Measurements from ENCODE around the gene ARL8B. TPM values are rescaled to one million over a fixed set of nuclear protein-coding genes. Genes with fewer than 3 reads are reported as not detected.

Gene ARL8B
- total RNA-seq, 1 experiment from 2014 or later, result 29.0 TPM

DNA sequence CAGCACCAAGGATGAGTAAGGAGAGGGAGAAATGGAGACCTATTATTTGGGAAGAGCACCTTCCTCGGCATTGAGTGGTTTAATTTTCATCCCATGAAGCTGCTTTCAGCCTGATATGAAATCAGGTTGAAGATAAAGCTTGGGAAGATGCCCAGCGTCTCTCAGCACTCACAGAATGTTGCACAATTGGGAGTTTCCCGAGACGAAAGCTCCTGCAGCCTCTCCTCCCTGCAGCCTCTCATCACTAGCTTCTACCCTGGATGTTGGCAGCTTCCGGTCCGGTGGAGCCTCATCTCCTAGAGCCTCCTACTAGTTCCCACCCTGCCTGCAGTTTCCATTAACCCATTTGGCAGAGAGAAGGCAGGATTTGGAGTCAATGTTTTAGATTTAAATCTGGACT is 105.7 kb downstream of the ARL8B start:
- Mint-ChIP-seq H3K27ac (no peak overlapping the region), H3K27me3 (ENCODE audit: low read depth) (peaks cover 3% of the 10 kb centered on the region), H3K36me3 (ENCODE audit: insufficient read depth in 1 of 3, low read depth in 3 of 3) (no peaks in the 10 kb centered on the region), H3K4me3 (no peak overlapping the region), H3K4me1 (peaks cover 5 to 10% of the 10 kb centered on the region in 2 experiments), H3K9me3 (no peaks in the 10 kb centered on the region)
- Histone ChIP-seq H2BK20ac (ENCODE audit: low read depth, low read length, poor library complexity, severe bottlenecking) (no peak overlapping the region), H2BK15ac (ENCODE audit: low read depth, low read length) (no peak overlapping the region), H3K4me2 (ENCODE audit: insufficient read depth, insufficient read length, low read length) (no peak overlapping the region), H3K23ac (ENCODE audit: insufficient read length, low read depth, low read length) (no peak overlapping the region), H4K20me1 (ENCODE audit: control insufficient read depth, insufficient read depth, insufficient read length) (no peaks in the 10 kb centered on the region), H3K9ac (ENCODE audit: extremely low read depth, insufficient read length, low read length) (no peak overlapping the region), H3K79me2 (ENCODE audit: insufficient read depth, low read length) (no peaks in the 10 kb centered on the region), H3K4ac (ENCODE audit: low read depth, low read length) (no peak overlapping the region), H2AK5ac (ENCODE audit: insufficient read length, low read length) (no peak overlapping the region), H3K27me3 (ENCODE audit: insufficient read depth, low read length) (no peaks in the 10 kb centered on the region), H3K14ac (ENCODE audit: insufficient read depth, low read length) (no peak overlapping the region), H2BK120ac (ENCODE audit: low read depth, low read length, poor library complexity, severe bottlenecking) (no peak overlapping the region), H3K79me1 (ENCODE audit: insufficient read depth, low read depth, low read length, poor library complexity, severe bottlenecking) (no peaks in the 10 kb centered on the region), H3T11ph (ENCODE audit: low read length) (no peak overlapping the region), H4K5ac (ENCODE audit: insufficient read length, low read depth, low read length) (no peak overlapping the region), H2BK12ac (ENCODE audit: insufficient read length, low read depth, low read length) (no peak overlapping the region), H4K8ac (replicated peaks; ENCODE audit: insufficient read length, low read depth, low read length) (no peak overlapping the region), H3K9me3 (ENCODE audit: control insufficient read depth, low read depth, low read length) (no peaks in the 10 kb centered on the region), H3K27ac (ENCODE audit: insufficient read length, low read depth, low read length) (no peak overlapping the region), H2AFZ (ENCODE audit: low read length) (no peak overlapping the region), H3K23me2 (ENCODE audit: insufficient read length, low read depth, low read length, poor library complexity, severe bottlenecking) (no peaks in the 10 kb centered on the region), H3K56ac (ENCODE audit: insufficient read length, low read depth, low read length) (no peak overlapping the region), H3K4me1 (ENCODE audit: insufficient read depth, low read length) (no peaks in the 10 kb centered on the region; the same call in 1 of the 2 replicates), H2BK5ac (ENCODE audit: insufficient read length, low read length) (no peak overlapping the region), H4K91ac (ENCODE audit: insufficient read length, low read depth, low read length) (no peak overlapping the region), H3K18ac (ENCODE audit: insufficient read length, low read depth, low read length) (no peak overlapping the region)
- no CpG with 5 or more reads among the region's 6 CpGs for WGBS (ENCODE audit: extremely low coverage, insufficient read length, low lambda C conversion rate)
- DNase-seq, result no peak
- TF ChIP-seq, protein P1, sequence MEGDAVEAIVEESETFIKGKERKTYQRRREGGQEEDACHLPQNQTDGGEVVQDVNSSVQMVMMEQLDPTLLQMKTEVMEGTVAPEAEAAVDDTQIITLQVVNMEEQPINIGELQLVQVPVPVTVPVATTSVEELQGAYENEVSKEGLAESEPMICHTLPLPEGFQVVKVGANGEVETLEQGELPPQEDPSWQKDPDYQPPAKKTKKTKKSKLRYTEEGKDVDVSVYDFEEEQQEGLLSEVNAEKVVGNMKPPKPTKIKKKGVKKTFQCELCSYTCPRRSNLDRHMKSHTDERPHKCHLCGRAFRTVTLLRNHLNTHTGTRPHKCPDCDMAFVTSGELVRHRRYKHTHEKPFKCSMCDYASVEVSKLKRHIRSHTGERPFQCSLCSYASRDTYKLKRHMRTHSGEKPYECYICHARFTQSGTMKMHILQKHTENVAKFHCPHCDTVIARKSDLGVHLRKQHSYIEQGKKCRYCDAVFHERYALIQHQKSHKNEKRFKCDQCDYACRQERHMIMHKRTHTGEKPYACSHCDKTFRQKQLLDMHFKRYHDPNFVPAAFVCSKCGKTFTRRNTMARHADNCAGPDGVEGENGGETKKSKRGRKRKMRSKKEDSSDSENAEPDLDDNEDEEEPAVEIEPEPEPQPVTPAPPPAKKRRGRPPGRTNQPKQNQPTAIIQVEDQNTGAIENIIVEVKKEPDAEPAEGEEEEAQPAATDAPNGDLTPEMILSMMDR (conservative IDR thresholded peaks at IDR 0.05), result no peak
